SW480 (cell line): Measurements from ENCODE around the gene ANXA11.
A peak's percentile ranks its signal among the peaks of the same experiment; 100 is the strongest.
"Not testable (repeated sequence)": the region's sequence is repeated elsewhere in the genome, so short reads cannot be mapped to it uniquely, and the experiment has no call there.

Source experiments
- DNase-seq: peaks from one replicate; pipeline ENCODE4 v3.0.0-alpha.2; 2016; ENCODE audit warnings: low spot score

ANXA11 gene

GRCh38 chr10:80144696-80145131 is 60.6 kb downstream of the ANXA11 start:
- peak; percentile 25 for DNase-seq

GRCh38 chr10:80144067-80144695 is 61.2 kb downstream of the ANXA11 start:
- DNase-seq, result peak; percentile 80

- DNase-seq, result no peak
These were observed 63.5 kb downstream of the ANXA11 start for GRCh38 chr10:80141696-80142460.

GRCh38 chr10:80140251-80140650 is 65.1 kb downstream of the ANXA11 start:
- no peak for DNase-seq

- no peak for DNase-seq
These were observed 66.1 kb downstream of the ANXA11 start for GRCh38 chr10:80139265-80139664.

GRCh38 chr10:80137920-80138319 is 67.4 kb downstream of the ANXA11 start:
- no peak for DNase-seq

- no peak for DNase-seq
These were observed 68.1 kb downstream of the ANXA11 start for GRCh38 chr10:80137031-80137862.

GRCh38 chr10:80136134-80136571 is 69.2 kb downstream of the ANXA11 start:
- DNase-seq, result no peak

- not testable (repeated sequence) for DNase-seq
These were observed 71.7 kb downstream of the ANXA11 start for GRCh38 chr10:80133687-80134086.

GRCh38 chr10:80133206-80133605 is 72.1 kb downstream of the ANXA11 start:
- no peak for DNase-seq

- no peak for DNase-seq
These were observed 72.8 kb downstream of the ANXA11 start, which contains the start of gene PLAC9 for GRCh38 chr10:80132299-80133139. Gene PLAC9, plus strand, starts transcription at chr10:80132730. Its CDS starts 33 bp downstream, at chr10:80132763.

- DNase-seq, result no peak
These were observed 73.8 kb downstream of the ANXA11 start for GRCh38 chr10:80131499-80131901.

GRCh38 chr10:80126876-80127275 is 78.5 kb downstream of the ANXA11 start:
- DNase-seq, result no peak

- no peak for DNase-seq
These were observed 82.6 kb downstream of the ANXA11 start for GRCh38 chr10:80122746-80123145.

- DNase-seq, result no peak
These were observed 83.1 kb downstream of the ANXA11 start for GRCh38 chr10:80122110-80122710.

- no peak for DNase-seq
These were observed 86.7 kb downstream of the ANXA11 start for GRCh38 chr10:80118669-80119068.

GRCh38 chr10:80110986-80111385 is 94.4 kb downstream of the ANXA11 start:
- no peak for DNase-seq

- no peak for DNase-seq
These were observed 96.6 kb downstream of the ANXA11 start for GRCh38 chr10:80108576-80109239.

- DNase-seq, result no peak
These were observed 101.0 kb downstream of the ANXA11 start for GRCh38 chr10:80104066-80104926.
